Activated naive CD4-positive, alpha-beta T cell treated with Interleukin-2 at 50 U/mL for 16 hours (primary cell): Measurements from ENCODE around the gene CHI3L2.

Experiments used
- DNase-seq: peaks from one replicate; pipeline ENCODE4 v3.0.0-alpha.2; 2020

CHI3L2 gene

DNA sequence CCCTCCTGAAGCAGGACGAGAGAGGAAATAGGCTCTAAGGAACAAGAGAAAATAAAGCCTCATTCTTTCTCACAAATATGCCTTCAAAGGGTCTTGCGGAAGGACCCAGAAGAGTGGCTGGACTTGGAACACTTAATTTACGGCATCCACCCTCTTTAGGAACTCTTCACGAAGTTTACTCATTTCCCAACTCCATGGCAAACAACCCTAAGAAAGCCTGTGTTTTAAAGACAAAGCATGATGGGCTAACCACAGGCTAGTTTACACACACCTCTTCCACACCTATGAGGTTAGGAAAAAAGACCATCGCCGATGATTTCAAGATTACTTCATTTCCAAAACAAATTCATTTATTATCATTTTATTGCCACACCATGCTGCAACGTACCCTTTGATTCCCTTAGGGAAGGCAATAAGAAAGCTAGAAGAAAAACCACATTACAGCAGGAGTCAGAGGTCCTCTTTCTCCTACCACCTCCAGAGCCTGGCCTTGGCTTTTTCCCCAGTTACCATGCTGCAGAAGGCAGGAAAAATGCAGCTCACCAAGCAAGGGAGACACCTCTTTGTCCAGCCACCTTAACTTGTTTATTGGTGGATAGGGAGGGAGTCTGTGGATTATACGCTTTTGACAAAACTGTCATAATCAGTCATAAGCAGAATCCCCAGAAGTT, 29.6 kb downstream of the CHI3L2 start:
- DNase-seq, result no peak

DNA sequence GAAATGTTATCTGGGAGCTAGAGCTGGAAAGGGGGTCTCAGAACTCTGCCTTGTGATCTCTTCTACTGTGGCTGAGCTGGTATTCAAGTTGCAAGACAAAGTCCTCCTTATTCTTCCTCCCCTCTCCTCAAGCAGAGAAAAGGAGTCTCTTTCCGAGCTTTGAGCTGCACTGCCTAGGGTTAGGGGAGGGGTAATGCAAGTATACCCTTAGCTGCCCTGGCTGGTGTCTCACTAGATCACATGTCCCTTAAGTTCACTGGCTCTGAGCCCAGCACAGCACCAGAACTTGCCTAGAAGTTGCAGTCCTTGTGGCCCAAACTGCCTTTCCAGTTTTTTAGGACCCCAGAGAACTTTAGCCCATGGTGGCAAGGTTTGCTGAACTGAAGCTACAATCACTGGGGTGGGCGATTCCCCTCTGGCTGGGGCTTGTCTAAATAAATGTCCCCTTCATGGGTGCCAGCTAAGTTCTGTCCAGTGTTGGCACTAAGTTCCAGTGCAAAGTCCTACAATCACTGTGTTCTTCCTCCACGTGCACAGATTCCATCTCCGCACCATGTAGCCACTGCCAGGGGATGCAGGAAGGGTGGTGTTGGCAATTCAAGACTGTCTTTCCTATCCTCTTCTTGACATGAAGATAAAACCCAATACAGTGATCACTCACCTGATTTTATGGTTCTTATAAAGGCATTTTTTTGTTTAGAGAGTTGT, 40.4 kb downstream of the CHI3L2 start:
- DNase-seq, result no peak

DNA sequence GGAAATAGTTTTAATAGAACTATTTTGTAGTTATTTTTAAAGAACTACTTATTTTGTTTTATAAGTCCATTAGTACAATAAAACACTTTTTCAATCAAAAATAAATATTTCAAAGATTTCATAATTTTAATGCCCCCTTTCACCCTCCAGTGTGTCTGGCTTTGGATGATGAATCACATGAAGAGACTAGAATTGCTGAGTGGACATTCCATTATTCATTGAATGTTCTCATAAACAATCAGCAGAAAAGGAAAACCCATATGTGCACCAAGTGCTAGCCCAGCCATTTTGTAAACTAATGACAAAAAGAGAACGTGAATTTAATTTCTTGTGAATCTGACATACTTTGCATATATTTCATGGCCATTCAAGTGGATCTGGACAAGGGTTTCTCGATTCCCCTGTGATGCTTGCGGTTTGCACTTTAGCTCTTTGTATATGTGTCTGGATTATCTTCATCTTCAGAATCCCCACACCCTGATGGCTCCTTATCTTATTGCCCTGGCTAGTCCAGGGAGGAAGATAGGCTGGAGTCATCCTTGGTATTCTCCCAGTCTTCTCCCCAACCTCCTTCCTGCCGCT, 42.4 kb downstream of the CHI3L2 start:
- no peak for DNase-seq

DNA sequence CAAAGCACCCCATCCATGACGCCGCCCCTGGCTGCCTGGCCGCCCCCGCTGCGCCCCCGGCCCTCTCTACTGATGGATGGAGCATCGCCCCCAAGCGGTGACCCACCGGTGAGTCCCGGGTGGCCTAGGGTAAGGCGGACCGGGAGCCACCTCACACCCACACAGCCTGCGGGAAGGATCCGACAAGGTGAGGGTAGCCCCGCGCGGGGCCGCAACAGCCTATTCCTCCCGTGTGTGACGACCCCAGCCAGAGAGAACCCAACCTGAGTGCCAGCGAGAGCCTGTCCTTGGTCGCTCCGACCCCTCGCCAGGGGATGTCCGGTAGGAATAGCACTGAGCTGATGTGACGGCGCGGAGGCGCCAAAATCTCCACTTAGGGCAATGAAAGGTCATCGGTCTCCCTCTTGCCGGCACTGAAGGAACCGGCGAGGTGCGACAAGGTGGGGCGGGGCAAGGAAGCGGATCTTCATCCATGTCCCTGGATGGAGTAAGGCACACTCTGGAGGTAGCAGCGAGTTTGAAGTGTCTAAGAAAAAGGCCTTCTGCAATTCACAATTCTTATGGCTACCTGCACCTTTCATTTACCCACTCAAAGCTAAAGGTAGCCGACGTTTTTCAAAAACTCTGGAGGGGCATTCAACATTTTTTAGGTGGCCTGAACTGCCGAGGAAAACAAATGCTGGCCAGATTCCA, 43.4 kb downstream of the CHI3L2 start:
- DNase-seq, result no peak

DNA sequence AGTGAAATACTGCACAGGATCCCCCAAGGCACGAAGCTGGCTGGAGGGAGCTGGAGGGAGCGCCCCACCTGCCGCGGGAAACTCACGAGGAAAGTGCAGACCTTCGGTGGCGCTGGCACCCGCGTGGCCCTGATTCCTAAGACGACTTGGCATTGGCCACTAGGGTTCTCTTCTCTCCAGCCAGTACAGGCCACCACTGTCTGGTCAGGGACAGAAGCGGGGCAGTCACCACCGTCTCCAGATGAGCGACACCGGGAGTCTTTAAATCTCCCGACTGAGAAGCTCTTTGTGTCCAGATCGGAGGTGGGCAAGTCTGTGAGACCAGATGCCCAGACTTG, 43.9 kb downstream of the CHI3L2 start:
- DNase-seq, result no peak

DNA sequence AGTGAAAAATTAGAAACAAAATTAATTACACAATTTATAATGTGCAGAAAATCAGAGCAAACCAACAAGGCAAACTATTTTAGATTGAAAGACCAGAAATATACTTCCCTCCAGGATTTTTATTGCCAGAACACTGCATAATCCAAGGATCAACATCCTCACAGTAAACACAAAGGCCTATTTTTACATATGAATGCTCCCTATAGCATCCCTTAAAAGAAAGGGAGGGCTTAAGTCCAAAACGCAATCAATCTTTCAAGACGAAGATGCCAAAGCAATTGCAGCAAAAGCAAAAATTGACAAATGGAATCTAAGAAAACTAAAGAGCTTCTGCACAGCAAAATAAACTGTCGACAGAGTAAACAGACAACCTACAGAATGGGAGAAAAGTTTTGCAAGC, 44.6 kb downstream of the CHI3L2 start:
- no peak for DNase-seq

DNA sequence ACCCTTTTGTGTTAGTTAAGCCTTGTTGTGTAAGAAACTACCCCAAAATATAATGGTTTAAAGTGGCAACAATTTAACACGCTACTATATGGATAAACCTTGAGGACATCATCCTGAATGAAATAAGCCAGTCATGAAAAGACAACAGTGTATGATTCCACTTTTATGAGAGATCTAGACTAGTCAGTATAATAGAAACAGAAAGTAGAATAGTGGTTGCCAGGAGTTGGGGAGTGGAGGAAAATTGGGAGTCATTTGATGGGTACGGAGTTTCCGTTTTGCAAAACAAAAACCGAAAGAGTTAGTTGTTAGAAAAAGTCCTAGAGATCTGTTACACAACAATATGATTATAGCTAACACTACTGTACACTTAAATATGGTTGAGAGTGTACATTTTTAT, 47.1 kb downstream of the CHI3L2 start:
- peak; percentile 6 for DNase-seq

DNA sequence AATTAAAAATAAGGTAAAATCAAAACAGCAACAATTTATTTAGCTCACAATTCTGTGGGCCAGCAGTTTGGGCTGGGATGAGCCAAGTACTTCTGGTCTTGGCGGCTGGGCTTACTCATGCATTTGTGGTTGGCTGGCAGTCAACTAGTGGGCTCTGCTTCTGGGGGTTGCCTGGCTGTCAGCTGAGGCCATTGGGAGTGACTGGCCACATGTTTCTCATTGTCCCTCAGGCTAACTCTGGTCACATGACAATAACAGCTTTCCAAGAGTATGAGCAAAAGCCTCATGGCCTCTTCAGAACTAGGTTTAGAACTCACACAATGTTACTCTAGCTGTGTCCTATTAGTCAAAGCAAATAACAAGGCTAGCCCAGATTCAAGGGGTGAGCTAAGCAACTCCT, 47.6 kb downstream of the CHI3L2 start:
- peak; percentile 51 for DNase-seq

DNA sequence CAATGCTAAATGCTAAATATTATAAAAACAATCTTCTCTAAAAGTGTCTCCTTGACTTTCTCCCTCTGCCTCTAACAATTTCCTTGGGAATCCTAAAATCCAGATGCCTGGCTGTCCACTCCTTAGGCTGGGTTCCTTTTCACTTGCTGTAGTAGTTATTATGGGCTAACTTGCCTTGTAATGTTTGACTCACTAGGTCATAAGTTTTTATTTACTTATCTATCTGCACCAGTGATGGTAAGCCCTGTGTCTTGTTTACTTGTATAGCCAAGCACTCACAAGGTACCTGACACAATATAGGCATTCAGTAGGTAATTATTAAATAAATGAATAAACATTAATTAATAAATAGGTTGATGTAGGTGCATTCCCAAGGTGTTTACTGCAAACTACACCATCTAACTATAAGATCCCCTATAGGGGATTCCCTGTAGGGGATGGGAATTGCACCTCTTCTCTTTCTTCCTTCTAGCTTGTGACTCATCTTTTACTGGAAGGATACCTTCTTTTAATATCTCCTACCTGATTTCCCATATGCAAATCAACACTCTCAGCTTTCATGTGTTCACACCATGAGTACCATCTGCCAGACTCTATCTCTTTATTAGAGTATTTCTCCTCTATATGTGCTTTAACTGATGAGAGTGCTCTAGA, 48.4 kb downstream of the CHI3L2 start:
- DNase-seq, result no peak

DNA sequence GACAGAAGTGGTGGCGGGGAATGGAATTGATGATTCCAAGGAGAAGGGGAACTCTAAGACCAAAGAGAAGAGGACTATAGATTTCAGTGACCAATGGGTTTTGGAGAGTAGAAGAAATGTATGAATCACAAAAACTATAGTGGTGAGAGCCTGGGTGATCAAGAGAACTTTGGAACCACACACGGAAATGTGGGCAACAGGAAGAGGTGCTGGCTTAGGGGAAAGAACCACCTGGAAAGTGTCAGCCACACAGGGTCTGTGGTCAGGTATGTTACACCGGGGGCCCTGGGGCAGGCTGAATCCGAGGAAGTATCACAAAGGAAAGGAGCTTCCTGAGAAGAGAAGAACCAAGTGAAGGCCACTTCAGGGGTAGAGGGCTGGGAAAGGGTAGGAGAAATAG, 51.6 kb downstream of the CHI3L2 start:
- DNase-seq, result no peak

DNA sequence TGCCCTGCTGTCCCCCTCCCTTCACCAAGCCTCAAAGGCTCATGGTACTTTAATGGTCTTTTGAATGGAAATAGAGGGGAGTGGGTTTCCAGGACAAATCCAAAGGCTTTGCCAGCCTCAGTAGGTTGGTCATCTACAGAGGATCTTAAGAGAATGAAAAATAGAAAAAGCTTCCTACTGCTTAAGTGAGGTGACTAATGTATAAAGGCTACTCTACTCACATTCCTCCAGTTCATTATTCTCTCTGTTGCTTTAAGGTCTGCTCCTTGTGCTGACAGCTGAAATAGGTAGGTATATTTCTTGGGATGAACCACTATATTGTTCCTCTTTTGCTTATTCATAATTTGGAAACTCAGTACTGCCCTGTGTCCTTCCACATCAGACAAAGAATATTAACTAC, 52.8 kb downstream of the CHI3L2 start:
- no peak for DNase-seq

DNA sequence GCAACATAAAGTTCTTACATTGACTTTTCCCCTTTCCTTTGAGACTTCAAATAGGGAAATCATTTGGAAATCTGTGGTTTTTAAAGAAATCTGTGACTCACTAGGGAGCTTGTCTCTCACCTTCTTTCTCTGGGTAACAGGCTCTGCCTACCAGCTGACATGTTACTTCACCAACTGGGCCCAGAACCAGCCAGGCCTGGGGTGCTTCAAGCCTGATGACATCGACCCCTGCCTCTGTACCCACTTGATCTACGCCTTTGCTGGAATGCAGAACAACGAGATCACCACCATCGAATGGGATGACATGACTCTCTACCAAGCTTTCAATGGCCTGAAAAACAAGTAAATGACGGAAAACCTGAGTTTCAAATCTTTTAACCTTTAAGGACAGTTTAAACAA, 53.9 kb downstream of the CHI3L2 start:
- no peak for DNase-seq

DNA sequence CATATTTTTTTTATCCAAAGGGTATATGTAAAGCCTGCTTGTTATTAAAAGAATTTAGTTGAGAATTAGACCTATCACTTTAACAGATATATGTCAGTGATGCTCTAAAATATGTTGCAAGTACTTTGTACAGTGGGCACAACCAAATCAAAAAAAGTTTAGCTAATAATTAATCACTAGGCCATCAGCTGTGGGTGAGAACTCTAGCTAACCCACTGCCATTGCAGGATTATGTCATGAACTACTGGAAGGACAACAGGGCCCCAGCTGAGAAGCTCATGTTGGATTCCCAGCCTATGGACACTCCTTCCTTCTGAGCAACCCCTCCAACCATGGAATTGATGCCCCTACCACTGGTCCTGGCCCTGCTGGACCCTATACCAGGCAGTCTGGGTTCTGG, 56.3 kb downstream of the CHI3L2 start:
- no peak for DNase-seq

DNA sequence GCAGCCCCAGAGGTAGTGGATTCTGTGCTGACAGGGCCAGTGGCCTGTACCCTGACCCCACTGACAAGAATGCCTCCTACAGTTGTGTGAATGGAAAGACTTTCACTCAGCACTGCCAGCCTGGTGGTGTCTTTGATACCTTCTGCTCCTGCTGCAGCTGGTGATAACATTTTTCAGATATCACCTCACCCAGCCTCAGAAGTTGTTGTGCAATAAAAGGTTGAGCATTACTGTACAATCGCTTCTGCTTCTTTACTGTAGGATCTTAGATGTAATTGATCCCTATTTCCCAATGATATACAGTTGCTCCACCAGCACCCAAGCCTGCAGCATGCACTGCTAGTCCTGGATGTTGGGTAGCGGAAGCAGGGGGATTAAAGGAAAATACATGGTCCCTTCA, 58.4 kb downstream of the CHI3L2 start:
- DNase-seq, result no peak

DNA sequence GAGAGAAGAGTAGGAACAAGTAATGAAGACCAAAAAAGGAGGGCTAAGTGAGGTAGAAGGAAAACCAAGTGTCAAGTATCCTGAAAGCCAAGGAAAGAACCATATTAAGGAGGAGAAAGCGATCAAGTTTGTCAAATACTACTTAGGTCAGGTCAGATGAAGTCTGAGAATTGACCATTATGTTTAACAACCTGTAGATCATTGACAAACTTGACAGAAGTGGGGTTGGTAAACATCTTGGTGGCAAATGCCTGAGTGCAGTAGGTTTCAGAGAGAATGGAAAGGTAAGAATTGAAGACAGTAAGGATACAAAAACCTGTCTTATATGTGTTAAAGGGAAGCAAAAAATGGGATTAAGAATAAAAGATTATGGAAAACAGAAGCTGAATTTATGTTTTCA, 59.4 kb downstream of the CHI3L2 start:
- no peak for DNase-seq

DNA sequence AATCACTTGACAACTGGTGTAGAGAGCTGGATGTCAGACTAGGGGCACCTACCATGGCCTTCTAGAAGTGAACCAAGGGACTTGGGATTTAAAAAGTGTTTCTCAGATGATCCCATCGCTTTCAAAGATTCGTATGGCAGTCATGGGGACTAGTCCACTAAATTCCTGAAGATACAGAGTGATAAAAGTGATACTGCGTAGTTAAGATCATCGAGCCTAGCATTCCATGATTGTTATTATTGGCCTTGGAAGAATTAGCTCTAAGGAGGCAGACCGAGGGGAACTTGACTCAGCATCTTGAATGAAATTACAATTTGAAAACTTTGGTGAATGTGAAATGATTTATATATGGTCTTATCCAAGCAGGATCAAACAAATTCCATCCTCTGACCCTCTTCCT, 61.9 kb downstream of the CHI3L2 start:
- no peak for DNase-seq

DNA sequence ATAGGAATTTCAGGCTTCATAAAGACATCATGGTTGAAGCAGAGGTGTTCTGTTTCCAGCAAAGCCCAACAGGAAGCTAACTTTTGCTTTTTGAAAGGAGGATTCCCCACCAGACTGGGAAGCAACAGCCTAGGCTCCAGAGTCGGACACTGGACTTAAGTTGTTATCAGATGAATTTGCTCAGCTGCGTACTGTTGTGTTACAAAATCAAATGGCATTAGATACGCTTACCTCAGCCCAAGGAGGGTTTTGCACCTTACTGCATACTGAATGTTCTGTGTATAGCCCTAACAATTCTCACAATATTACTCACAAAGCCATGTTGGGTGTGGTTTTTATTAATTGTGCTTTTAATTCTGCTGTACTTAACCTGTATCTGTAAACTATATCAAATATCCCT, 62.6 kb downstream of the CHI3L2 start:
- DNase-seq, result no peak

DNA sequence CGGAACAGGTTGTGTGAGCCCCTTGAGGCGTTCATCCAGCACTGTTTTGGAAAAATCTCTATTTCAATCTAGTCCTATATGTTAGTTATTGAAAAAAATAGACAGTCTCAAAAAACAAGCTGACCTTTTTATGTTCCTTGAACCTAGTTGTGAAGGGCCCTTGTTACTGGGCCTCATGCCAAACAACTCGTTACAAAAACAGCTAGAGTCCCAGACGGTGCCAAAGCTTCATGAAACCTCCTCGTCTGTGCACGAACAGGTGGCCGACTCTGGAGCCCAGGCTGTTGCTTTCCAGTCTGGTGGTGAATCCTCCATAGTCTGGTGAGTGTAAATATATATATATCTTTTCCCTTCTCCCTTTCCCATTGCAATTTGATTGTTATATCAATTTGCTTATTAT, 63.1 kb downstream of the CHI3L2 start, which contains the start of gene CHIA:
CHIA (plus strand) TSS at position 222 of the 400 bp plus-strand sequence. CDS start 19,617 bp downstream, outside the sequence.
- DNase-seq, result no peak
